Activated T-cell treated with anti-CD3 and anti-CD28 coated beads, Interleukin-2, amount 50 U/mL, for 72 hours (primary cell): ENCODE data around the gene ZSCAN5A. TPM values are rescaled to one million over a fixed set of nuclear protein-coding genes. Genes with fewer than 3 reads are reported as not detected.
A peak's percentile ranks its signal among the peaks of the same experiment; 100 is the strongest.
"Not testable (repeated sequence)": the region's sequence is repeated elsewhere in the genome, so short reads cannot be mapped to it uniquely, and the experiment has no call there.

Experiments
- ATAC-seq, 2 donors: fragments of 150-1000 bp; cut with Tn5 transposase; replicated peaks in 1 of 2; 2 replicates each; pipeline ENCODE4 v1.10.0; 2021; ENCODE audit warnings: moderate library complexity in 2 of 2, mild to moderate bottlenecking in 1 of 2
- DNase-seq, 2 donors: peaks; one replicate each; pipeline ENCODE4 v3.0.0; 2021 to 2022; ENCODE audit warnings: mixed read lengths in 1 of 2
- H3K27ac Mint-ChIP-seq: one replicate; pipeline ENCODE4 v1.8.0; 2022; ENCODE audit warnings: mild to moderate bottlenecking, moderate library complexity, mixed read lengths
- H3K27me3 Mint-ChIP-seq: one replicate; pipeline ENCODE4 v1.8.0; 2022; ENCODE audit warnings: low read depth, mixed read lengths
- H3K36me3 Mint-ChIP-seq, 2 donors: one replicate each; pipeline ENCODE4 v1.8.0; 2022; ENCODE audit warnings: mixed read lengths in 2 of 2, mild to moderate bottlenecking in 1 of 2; ENCODE audit not compliant: insufficient read depth in 2 of 2
- H3K4me1 Mint-ChIP-seq: one replicate; pipeline ENCODE4 v1.8.0; 2022; ENCODE audit warnings: low read depth, mixed read lengths
- H3K4me3 Mint-ChIP-seq, 2 donors: one replicate each; pipeline ENCODE4 v1.8.0; 2022; ENCODE audit warnings: mild to moderate bottlenecking in 2 of 2, mixed read lengths in 2 of 2, moderate library complexity in 2 of 2
- H3K9me3 Mint-ChIP-seq, 2 donors: one replicate each; pipeline ENCODE4 v1.8.0; 2022; ENCODE audit warnings: mixed read lengths in 2 of 2
- total RNA-seq, 2 donors: library from RNA; stranded (reverse); gene quantifications; one replicate each; pipeline ENCODE4 v1.2.3, GENCODE V29; 2022

Gene ZSCAN5A
- total RNA-seq, 2 donors from 2014 or later: 8.3 to 8.4 TPM

DNA sequence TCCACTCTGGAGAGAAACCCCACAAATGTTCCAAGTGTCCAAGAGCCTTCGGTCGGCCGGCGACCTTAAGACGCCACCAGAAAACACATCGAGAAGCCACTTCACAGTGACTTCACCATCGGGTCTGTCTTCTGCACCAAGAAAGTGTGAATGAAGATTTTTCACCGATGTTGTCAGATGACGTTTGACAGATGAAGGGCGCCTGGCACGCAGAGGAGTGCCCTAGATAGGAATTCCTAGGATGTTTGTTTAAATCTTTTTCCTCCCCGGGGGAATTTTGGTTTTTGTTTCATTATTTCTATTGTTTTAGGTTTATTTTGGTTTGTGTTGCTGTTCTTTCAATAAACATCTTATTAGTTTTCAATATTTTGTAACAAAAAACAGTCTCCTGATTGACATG is 105.5 kb downstream of the ZSCAN5A start:
- no peak overlapping the region for H3K4me3 Mint-ChIP-seq
- H3K9me3 Mint-ChIP-seq: no peaks in the 10 kb centered on the region
- H3K4me1 Mint-ChIP-seq: no peaks in the 10 kb centered on the region
- H3K36me3 Mint-ChIP-seq: no peaks in the 10 kb centered on the region
- H3K27me3 Mint-ChIP-seq: no peaks in the 10 kb centered on the region
- ATAC-seq (no peak), DNase-seq (no peak)
- no peak overlapping the region for H3K27ac Mint-ChIP-seq

DNA sequence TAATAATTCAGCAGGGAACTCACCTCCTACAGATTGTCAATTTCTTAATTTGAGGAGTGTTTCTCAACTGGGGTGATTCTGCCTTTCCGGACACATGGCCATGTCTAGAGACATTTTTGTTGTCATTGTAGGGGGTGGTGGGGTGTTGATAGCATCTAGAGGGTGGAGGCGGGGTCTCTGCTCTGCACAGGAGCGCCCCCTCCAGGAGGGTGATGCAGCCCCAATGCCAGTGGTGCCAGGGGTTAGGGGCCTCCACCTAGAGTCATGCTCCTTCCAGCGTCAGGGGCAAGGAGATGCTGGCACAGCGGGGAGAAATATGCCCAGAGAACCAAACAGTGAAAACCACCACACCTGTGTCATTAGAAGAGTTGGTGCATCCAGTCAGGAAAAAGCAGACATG is 107.1 kb downstream of the ZSCAN5A start:
- not testable (repeated sequence) for H3K27ac Mint-ChIP-seq, H3K9me3 Mint-ChIP-seq, ATAC-seq

DNA sequence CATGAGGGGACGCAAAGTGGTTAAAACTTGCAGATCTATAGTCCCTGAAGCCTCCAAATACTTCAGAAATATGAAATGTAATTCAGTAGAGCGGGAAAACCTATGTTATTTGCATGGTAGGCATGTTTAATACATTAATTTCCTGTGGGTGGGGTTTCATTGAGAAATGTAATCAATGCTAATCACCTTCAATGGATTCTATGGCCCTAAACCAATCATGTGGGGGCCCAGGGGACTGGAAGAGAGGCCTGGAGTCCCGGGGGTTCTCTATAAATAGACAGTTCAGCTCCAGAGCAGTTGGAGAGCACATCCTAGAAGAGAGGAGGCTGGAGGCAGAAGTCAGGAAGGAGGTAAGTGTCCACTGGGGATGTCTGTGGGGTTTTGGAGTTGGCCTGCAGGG is 112.7 kb downstream of the ZSCAN5A start, which contains the start of gene ZSCAN5C:
Gene ZSCAN5C, plus strand, starts transcription at position 301 of the 400 bp plus-strand sequence. CDS start 3,641 bp downstream, outside the sequence.
- H3K36me3 Mint-ChIP-seq: no peaks in the 10 kb centered on the region
- no peaks in the 10 kb centered on the region for H3K27me3 Mint-ChIP-seq
- H3K4me3 Mint-ChIP-seq: no peak within 1 kb of the TSS
- ATAC-seq (no peak), DNase-seq (no peak)
- no peaks in the 10 kb centered on the region for H3K9me3 Mint-ChIP-seq
- H3K27ac Mint-ChIP-seq: peak within 1 kb of the TSS; percentile 77
- no peaks in the 10 kb centered on the region for H3K4me1 Mint-ChIP-seq

More for the DNA sequence above, 107.1 kb downstream of the ZSCAN5A start:
- not testable (repeated sequence) for H3K4me3 Mint-ChIP-seq, H3K4me1 Mint-ChIP-seq, H3K27me3 Mint-ChIP-seq, DNase-seq, H3K36me3 Mint-ChIP-seq

DNA sequence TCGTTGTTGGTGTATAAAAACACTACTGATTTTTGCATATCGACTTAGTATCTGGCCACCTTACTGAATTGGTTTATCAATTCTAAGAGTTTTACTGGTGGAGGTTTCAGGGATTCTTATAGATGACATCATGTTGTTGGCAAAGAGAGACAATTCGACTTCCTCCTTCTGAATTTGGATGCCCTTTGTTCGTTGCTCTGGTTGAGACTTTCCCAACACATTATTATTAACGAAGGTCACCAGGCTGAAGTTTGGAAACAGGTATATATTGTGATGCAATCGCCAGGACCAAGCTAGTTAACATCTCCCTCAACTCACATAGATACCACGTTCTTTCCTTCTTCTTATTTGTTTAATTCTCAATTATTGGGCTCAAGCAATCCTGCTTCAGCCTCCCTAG is 115.0 kb downstream of the ZSCAN5A start:
- no peaks in the 10 kb centered on the region for H3K27me3 Mint-ChIP-seq
- H3K27ac Mint-ChIP-seq: no peak overlapping the region
- ATAC-seq: no peak
- no peak overlapping the region for H3K4me3 Mint-ChIP-seq
- no peaks in the 10 kb centered on the region for H3K36me3 Mint-ChIP-seq
- no peaks in the 10 kb centered on the region for H3K4me1 Mint-ChIP-seq
- H3K9me3 Mint-ChIP-seq: no peaks in the 10 kb centered on the region
- DNase-seq: no peak

DNA sequence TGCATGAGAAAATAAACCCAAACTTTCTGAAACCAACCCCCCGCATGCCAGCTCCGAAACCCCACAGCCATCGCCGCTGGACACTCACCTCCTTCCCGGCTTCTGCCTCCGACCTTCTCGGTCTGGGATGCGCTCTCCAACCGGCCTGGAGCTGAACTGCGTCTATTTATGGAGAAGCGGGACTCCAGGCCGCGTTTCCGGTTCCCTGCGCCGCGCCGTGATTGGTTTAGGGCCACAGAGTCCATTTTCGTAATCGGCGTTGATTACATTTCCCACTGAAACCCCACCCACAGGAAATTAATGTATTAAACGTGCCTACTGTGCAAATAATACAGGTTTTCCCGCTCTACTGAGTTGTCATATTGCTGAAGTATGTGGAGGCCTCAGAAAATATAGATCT is 117.0 kb downstream of the ZSCAN5A start, which contains the start of gene ZSCAN5B:
Gene ZSCAN5B, minus strand, starts transcription at position 138 of the 400 bp plus-strand sequence. CDS start 4,731 bp downstream, outside the sequence.
- not testable (repeated sequence) for H3K36me3 Mint-ChIP-seq, H3K4me1 Mint-ChIP-seq, H3K9me3 Mint-ChIP-seq, H3K27me3 Mint-ChIP-seq, ATAC-seq, H3K4me3 Mint-ChIP-seq, H3K27ac Mint-ChIP-seq, DNase-seq

DNA sequence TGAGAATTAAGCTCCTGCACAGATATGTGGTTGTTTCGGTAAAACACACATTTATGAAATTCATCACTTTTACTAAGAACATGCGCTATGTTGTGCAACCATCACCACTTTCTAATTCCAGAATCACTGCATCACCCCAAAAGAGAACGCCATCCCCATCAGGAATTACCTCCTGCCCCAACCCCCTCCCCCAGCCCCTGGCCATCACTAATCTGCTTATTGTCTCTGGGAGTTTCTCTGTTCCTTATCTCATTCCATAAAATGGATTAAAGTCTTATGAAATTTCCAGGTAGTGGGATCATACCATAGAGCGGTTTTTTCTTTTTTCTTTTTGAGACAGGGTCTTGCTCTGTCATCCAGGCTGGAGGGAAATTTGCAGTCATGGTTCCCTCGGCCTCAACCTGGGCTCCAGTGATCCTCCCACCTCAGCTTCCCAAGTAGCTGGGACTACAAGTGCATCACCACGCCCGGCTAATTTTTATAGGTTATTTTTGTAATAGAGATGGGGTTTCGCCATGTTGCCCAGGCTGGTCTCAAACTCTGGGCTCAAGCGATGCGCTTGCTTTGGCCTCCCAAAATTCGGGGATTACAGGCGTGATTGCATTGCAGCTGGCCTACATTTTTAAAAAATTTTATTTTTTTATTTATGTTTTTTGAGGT is 120.5 kb downstream of the ZSCAN5A start:
- no peak for DNase-seq
- Mint-ChIP-seq H3K9me3 (no peaks in the 10 kb centered on the region), H3K4me3 (no peak overlapping the region), H3K4me1 (no peaks in the 10 kb centered on the region), H3K27ac (no peak overlapping the region), H3K27me3 (no peaks in the 10 kb centered on the region), H3K36me3 (no peaks in the 10 kb centered on the region)
- ATAC-seq: no peak

DNA sequence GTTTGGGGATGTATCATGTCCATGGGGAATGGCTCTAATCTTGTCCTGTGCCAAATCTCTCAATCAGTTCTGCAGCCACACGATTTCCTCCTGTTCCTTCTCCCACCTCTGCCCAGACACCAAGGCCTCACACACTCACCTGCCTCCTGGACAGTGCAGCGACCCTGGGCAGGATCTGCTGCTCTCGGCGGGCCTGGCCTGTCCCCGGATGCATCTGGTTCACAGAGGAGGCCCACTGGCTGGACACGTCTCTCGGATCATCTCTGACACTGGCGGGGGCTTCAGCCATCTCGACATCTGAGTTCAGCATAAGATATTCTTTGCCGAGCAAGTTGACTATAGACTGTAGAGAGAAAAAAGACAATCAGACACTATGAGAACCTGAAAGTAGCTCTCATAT is 122.9 kb downstream of the ZSCAN5A start:
- no peaks in the 10 kb centered on the region for H3K9me3 Mint-ChIP-seq
- no peaks in the 10 kb centered on the region for H3K27me3 Mint-ChIP-seq
- H3K4me3 Mint-ChIP-seq: no peak overlapping the region
- ATAC-seq: no peak
- no peaks in the 10 kb centered on the region for H3K4me1 Mint-ChIP-seq
- no peaks in the 10 kb centered on the region for H3K36me3 Mint-ChIP-seq
- no peak overlapping the region for H3K27ac Mint-ChIP-seq
- no peak for DNase-seq

DNA sequence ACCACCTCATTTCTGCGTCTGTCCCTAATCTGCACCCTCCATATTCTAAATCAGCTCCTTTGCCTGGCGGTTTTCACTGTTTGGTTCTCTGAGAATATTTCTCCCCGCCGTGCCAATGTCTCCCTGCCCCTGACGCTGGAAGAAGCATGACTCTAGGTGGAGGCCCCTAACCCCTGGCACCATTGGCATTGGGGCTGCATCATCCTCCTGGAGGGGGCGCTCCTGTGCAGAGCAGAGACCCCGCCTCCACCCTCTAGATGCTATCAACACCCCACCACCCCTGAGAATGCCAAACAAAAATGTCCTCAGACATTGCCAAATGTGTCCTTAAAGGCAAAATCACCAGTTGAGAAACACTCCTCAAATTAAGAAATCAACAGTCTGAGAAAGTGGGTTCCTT is 123.5 kb downstream of the ZSCAN5A start:
- no peaks in the 10 kb centered on the region for H3K36me3 Mint-ChIP-seq
- H3K4me1 Mint-ChIP-seq: no peaks in the 10 kb centered on the region
- DNase-seq: no peak
- H3K9me3 Mint-ChIP-seq: no peaks in the 10 kb centered on the region
- no peak overlapping the region for H3K27ac Mint-ChIP-seq
- H3K27me3 Mint-ChIP-seq: no peaks in the 10 kb centered on the region
- no peak for ATAC-seq
- H3K4me3 Mint-ChIP-seq: no peak overlapping the region

DNA sequence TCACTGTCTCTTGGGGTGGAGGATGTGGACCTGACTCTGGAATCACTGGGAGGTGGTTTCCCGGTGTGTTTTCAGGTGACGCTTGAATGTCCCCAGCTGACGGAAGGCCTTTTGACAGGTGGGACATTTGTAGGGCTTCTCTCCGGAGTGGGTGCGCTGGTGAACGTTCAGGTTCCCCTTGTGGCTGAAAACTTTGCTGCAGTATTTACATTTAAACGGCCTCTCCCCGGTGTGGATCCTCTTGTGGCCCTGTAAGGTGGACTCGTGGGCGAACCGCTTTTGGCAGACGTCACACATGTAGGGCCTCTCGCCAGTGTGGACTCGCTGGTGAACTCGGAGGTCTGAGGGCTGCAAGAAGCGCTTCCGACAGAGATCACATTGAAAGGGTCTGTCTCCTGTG is 124.9 kb downstream of the ZSCAN5A start:
- H3K9me3 Mint-ChIP-seq: no peaks in the 10 kb centered on the region

DNA sequence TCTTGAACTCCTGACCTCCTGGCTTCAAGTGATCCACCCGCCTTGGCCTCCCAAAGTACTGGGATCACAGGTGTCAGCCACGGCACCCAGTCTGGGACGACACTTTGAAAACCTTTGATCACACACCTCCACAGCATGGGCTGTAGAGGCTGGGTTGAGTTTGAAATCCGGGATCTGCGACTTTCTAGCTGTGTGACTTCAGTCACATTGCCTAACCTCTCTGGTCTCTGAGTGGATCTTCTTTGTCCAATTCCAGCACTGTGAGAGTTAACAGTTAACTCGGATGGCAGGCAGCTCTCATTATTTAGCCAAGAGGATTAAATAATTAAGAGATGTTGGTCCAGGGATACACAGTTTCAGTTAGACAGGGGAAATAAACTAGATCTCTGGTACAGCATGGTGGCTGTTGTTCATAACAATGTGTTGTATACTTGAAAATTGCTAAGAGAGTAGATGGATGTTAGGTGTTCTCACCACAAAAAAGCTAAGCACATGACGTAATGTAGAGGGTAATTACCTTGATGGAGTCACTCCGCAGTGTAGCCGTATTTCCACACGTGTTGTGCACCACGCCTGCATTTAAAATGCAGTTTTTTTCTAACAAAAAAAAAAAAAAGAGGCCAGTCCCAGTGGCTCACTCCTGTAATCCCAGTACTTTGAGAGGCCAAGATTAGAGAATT is 136.9 kb downstream of the ZSCAN5A start:
- no peaks in the 10 kb centered on the region for H3K9me3 Mint-ChIP-seq
- no peak overlapping the region for H3K27ac Mint-ChIP-seq
- no peaks in the 10 kb centered on the region for H3K27me3 Mint-ChIP-seq
- DNase-seq (no peak), ATAC-seq (no peak)
- H3K4me3 Mint-ChIP-seq: no peak overlapping the region
- H3K36me3 Mint-ChIP-seq: no peaks in the 10 kb centered on the region
- H3K4me1 Mint-ChIP-seq: no peaks in the 10 kb centered on the region

More for the DNA sequence above, 124.9 kb downstream of the ZSCAN5A start:
- DNase-seq (no peak), ATAC-seq (no peak)
- Mint-ChIP-seq H3K27ac (no peak overlapping the region), H3K4me1 (peaks cover 6% of the 10 kb centered on the region), H3K4me3 (no peak overlapping the region), H3K36me3 (no peaks in the 10 kb centered on the region), H3K27me3 (peaks cover 9% of the 10 kb centered on the region)

DNA sequence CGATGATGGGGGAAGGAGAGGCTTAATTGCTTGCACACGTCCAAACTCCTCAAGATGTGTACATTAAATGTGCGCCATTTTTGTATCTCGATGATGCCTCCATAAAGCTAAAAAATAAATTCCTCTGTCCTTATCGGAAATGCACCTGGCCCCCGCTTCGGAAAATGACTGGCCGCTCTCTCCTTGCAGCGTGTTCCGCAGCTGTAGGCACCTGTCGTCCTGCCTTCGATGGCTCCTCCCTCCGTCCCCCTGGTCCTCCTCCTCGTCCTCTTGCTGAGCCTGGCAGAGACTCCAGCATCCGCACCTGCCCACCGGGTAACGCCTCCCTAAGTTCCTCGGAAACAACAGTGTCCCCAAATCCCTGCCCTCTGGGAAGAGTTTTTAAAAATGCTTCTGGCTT is 137.8 kb downstream of the ZSCAN5A start:
- Mint-ChIP-seq H3K27ac (no peak overlapping the region), H3K4me1 (peaks cover 2% of the 10 kb centered on the region), H3K4me3 (no peak overlapping the region), H3K36me3 (no peaks in the 10 kb centered on the region), H3K27me3 (no peaks in the 10 kb centered on the region), H3K9me3 (no peaks in the 10 kb centered on the region)
- DNase-seq (no peak), ATAC-seq (no peak)

DNA sequence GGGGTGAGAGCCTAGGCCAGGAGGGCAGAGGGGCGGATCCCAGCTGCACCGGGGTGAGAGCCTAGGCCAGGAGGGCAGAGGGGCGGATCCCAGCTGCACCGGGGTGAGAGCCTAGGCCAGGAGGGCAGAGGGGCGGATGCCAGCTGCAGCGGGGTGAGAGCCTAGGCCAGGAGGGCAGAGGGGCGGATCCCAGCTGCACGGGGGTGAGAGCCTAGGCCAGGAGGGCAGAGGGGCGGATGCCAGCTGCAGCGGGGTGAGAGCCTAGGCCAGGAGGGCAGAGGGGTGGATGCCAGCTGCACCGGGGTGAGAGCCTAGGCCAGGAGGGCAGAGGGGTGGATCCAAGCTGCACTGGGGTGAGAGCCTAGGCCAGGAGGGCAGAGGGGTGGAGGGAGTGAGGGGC is 138.3 kb downstream of the ZSCAN5A start:
- DNase-seq, H3K9me3 Mint-ChIP-seq, H3K27me3 Mint-ChIP-seq, H3K4me3 Mint-ChIP-seq, ATAC-seq, H3K27ac Mint-ChIP-seq, H3K4me1 Mint-ChIP-seq, H3K36me3 Mint-ChIP-seq: not testable (repeated sequence)

DNA sequence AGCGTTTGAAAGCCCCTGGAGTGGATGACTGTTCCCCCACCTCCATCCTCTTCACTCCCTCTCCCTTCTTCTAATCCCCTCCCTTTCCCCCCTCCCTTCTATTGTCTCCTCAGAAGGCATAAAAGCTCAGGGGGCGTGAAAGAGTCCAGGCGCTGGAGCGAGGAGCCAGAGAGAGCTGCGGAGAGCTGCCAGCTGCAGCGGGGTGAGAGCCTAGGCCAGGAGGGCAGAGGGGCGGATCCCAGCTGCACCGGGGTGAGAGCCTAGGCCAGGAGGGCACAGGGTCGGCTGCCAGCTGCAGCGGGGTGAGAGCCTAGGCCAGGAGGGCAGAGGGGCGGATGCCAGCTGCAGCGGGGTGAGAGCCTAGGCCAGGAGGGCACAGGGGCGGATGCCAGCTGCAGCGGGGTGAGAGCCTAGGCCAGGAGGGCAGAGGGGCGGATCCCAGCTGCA is 138.8 kb downstream of the ZSCAN5A start, which contains the start of gene GALP:
Gene GALP, plus strand, starts transcription at position 148 of the 447 bp plus-strand sequence. CDS start 1,101 bp downstream, outside the sequence.
- not testable (repeated sequence) for H3K27me3 Mint-ChIP-seq, H3K36me3 Mint-ChIP-seq, H3K9me3 Mint-ChIP-seq, H3K4me3 Mint-ChIP-seq, H3K27ac Mint-ChIP-seq, H3K4me1 Mint-ChIP-seq, ATAC-seq, DNase-seq
